ENCODE data around the gene ALDH3B2. TPM values are rescaled to one million over a fixed set of nuclear protein-coding genes. Genes with fewer than 3 reads are reported as not detected.

Gene ALDH3B2
- total and polyA plus RNA-seq, 2 experiments from 2014 or later: not detected

DNA sequence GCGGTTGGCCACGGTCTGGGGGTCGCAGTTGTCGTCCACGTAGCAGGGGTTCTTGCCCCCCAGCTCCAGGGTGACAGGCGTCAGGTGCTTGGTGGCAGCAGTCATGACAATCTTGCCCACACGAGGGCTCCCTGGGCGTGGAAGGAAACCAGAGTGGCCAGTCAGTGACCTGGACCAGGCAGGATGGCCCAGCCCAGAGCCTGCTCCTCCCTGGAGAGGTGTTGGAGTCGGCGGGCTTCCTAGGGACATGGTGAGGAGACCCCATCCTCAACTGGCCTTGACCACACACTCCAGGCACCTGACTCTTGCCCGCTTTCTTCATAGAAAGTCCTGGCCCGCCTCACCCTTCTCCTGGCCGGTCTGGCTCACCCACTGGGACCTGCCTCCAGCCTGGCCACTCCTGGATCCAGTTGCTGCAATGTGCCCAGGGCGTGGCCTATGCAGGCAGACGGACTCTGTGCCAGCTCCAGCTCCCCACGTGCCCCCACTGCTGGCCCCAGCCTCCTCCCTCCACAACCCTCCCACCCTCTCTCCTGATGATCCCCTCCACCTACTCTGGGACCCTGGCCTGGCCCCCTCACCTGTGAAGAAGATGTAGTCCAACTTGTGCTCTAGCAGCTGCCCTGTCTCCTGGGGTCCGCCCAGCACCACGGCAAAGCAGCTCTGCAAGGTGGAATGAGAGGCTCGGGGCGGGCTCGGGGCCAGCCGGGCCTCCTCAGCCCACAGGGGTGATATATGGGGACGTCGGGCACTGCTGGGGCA lies 8.7 kb downstream of the ALDH3B2 start:
- Histone ChIP-seq H3K27ac (ENCODE audit: low read depth) (no peak overlapping the region), H3F3A (replicated peaks; ENCODE audit: low read depth) (no peaks in the 10 kb centered on the region), H3K79me2 (replicated peaks; ENCODE audit: insufficient read depth) (no peaks in the 10 kb centered on the region), H4K20me1 (replicated peaks; ENCODE audit: insufficient read depth) (no peaks in the 10 kb centered on the region), H2AFZ (no peak overlapping the region), H3K4me2 (no peak overlapping the region), H3K4me3 (no peak overlapping the region), H3K27me3 (ENCODE audit: insufficient read depth) (no peaks in the 10 kb centered on the region), H3K9me2 (ENCODE audit: insufficient read depth) (no peaks in the 10 kb centered on the region), H3K4me1 (ENCODE audit: insufficient read depth) (no peaks in the 10 kb centered on the region), H3K36me3 (ENCODE audit: insufficient read depth) (no peaks in the 10 kb centered on the region)
- Mint-ChIP-seq H3K4me3 (no peak overlapping the region), H3K4me1 (no peaks in the 10 kb centered on the region), H3K9me3 (no peaks in the 10 kb centered on the region; the same call in 2 of the 3 replicates), H3K36me3 (ENCODE audit: low read depth) (no peaks in the 10 kb centered on the region), H3K27ac (no peak overlapping the region), H3K27me3 (ENCODE audit: insufficient read depth, low read depth, poor library complexity) (no peaks in the 10 kb centered on the region)
- DNase-seq (ENCODE audit: low spot score) (no peak), ATAC-seq (peak; percentile 19; the same call in 1 of the 3 replicates)
- TF ChIP-seq, protein P1, sequence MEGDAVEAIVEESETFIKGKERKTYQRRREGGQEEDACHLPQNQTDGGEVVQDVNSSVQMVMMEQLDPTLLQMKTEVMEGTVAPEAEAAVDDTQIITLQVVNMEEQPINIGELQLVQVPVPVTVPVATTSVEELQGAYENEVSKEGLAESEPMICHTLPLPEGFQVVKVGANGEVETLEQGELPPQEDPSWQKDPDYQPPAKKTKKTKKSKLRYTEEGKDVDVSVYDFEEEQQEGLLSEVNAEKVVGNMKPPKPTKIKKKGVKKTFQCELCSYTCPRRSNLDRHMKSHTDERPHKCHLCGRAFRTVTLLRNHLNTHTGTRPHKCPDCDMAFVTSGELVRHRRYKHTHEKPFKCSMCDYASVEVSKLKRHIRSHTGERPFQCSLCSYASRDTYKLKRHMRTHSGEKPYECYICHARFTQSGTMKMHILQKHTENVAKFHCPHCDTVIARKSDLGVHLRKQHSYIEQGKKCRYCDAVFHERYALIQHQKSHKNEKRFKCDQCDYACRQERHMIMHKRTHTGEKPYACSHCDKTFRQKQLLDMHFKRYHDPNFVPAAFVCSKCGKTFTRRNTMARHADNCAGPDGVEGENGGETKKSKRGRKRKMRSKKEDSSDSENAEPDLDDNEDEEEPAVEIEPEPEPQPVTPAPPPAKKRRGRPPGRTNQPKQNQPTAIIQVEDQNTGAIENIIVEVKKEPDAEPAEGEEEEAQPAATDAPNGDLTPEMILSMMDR (conservative IDR thresholded peaks at IDR 0.05; ENCODE audit: low read depth in 2 of 2): peak in 1 of 2 experiments; percentile 50; a peak in 2 of 4 replicates
- TF ChIP-seq, protein P2, sequence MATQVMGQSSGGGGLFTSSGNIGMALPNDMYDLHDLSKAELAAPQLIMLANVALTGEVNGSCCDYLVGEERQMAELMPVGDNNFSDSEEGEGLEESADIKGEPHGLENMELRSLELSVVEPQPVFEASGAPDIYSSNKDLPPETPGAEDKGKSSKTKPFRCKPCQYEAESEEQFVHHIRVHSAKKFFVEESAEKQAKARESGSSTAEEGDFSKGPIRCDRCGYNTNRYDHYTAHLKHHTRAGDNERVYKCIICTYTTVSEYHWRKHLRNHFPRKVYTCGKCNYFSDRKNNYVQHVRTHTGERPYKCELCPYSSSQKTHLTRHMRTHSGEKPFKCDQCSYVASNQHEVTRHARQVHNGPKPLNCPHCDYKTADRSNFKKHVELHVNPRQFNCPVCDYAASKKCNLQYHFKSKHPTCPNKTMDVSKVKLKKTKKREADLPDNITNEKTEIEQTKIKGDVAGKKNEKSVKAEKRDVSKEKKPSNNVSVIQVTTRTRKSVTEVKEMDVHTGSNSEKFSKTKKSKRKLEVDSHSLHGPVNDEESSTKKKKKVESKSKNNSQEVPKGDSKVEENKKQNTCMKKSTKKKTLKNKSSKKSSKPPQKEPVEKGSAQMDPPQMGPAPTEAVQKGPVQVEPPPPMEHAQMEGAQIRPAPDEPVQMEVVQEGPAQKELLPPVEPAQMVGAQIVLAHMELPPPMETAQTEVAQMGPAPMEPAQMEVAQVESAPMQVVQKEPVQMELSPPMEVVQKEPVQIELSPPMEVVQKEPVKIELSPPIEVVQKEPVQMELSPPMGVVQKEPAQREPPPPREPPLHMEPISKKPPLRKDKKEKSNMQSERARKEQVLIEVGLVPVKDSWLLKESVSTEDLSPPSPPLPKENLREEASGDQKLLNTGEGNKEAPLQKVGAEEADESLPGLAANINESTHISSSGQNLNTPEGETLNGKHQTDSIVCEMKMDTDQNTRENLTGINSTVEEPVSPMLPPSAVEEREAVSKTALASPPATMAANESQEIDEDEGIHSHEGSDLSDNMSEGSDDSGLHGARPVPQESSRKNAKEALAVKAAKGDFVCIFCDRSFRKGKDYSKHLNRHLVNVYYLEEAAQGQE (IDR thresholded peaks at IDR 0.05; ENCODE audit: unreplicated experiment): no peak

DNA sequence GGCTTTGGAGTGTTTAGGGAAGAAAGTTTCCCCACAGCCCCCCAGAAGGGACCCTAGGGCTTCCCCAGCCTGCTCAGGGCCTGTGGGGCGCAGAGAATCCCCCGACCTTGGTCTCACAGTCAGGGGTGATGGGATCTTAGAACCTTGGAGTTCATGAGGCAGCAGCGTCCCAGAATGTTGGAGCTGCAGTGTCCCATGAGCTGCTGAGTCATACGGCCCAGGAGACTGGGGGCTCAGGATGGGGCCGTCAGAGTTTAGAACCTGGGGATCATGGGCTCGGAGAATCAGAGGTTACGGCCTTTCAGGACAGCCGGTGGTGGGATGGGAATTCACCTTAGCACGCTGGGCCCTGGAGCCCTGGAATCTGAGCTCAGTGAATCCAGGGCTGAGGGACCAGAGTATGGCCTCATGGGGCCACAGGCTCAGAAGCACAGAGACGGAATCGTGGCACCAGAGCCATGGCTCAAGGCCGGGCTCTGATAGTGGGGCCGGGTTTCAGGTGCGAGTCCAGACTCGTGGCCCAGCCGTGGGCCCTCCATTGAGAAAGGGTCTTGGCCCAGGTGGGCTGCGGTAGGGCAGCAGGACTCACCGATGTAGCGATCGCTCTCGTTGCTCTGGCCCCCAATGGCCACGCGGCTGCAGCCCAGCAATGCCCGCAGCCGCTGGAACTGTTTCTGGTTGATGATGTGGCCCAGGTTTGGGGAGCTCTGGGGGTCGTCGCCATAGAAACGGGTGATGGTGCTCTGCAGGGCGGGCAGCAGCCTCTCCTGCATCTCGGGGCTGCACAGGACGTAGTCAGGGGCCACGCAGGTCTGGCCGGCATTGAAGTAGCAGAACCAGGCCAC lies 9.5 kb downstream of the ALDH3B2 start:
- H3K27me3 Mint-ChIP-seq (ENCODE audit: insufficient read depth, low read depth, poor library complexity): no peaks in the 10 kb centered on the region
- no peak overlapping the region for H3K4me3 ChIP-seq
- H3F3A ChIP-seq (replicated peaks; ENCODE audit: low read depth): no peaks in the 10 kb centered on the region
- H3K36me3 ChIP-seq (ENCODE audit: insufficient read depth): no peaks in the 10 kb centered on the region
- no peaks in the 10 kb centered on the region for H3K27me3 ChIP-seq (ENCODE audit: insufficient read depth)
- H3K9me3 Mint-ChIP-seq: no peaks in the 10 kb centered on the region; the same call in 2 of the 3 replicates
- H3K36me3 Mint-ChIP-seq (ENCODE audit: low read depth): no peaks in the 10 kb centered on the region
- no peaks in the 10 kb centered on the region for H4K20me1 ChIP-seq (replicated peaks; ENCODE audit: insufficient read depth)
- no peaks in the 10 kb centered on the region for H3K9me2 ChIP-seq (ENCODE audit: insufficient read depth)
- no peak overlapping the region for H3K4me3 Mint-ChIP-seq
- no peaks in the 10 kb centered on the region for H3K4me1 ChIP-seq (ENCODE audit: insufficient read depth)
- H2AFZ ChIP-seq: no peak overlapping the region
- no peak overlapping the region for H3K4me2 ChIP-seq
- no peak overlapping the region for H3K27ac ChIP-seq (ENCODE audit: low read depth)
- H3K27ac Mint-ChIP-seq: no peak overlapping the region
- no peaks in the 10 kb centered on the region for H3K4me1 Mint-ChIP-seq
- H3K79me2 ChIP-seq (replicated peaks; ENCODE audit: insufficient read depth): no peaks in the 10 kb centered on the region
- ATAC-seq: no peak
- DNase-seq (ENCODE audit: low spot score): no peak
- TF ChIP-seq, protein P3, sequence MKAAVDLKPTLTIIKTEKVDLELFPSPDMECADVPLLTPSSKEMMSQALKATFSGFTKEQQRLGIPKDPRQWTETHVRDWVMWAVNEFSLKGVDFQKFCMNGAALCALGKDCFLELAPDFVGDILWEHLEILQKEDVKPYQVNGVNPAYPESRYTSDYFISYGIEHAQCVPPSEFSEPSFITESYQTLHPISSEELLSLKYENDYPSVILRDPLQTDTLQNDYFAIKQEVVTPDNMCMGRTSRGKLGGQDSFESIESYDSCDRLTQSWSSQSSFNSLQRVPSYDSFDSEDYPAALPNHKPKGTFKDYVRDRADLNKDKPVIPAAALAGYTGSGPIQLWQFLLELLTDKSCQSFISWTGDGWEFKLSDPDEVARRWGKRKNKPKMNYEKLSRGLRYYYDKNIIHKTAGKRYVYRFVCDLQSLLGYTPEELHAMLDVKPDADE (IDR thresholded peaks at IDR 0.05): no peak
- TF ChIP-seq EZH2phosphoT487 (IDR thresholded peaks at IDR 0.05; ENCODE audit: unreplicated experiment) (no peak), STAT1 (IDR thresholded peaks at IDR 0.05; ENCODE audit: unreplicated experiment) (no peak), CREB1 (CRISPR knock-in tag; IDR thresholded peaks at IDR 0.05; ENCODE audit: low read depth) (no peak), ZNF114 (CRISPR knock-in tag; IDR thresholded peaks at IDR 0.05) (no peak), ZNF331 (CRISPR knock-in tag; IDR thresholded peaks at IDR 0.05; ENCODE audit: low read depth) (no peak)
